ENCODE data around the gene CASP10.

CASP10 gene

DNA sequence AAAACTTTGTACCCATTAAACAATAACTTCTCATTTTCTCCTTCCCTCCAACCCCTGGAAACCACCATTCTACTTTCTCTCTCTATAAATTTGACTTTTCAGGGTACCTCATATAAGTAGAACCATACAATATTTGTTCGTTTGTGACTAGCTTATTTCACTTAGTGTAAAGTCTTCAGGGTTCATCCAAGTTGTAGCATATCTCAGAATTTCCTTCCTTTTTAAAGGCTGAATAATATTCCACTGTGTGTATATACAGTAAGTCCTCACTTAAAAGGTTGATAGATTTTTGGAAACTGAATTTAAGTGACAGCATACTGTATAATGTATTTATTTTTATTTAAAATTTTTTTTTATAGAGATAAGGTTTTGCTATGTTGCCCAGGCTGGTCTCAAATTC is 13.9 kb downstream of the CASP10 start:
- no peak for DNase-seq

DNA sequence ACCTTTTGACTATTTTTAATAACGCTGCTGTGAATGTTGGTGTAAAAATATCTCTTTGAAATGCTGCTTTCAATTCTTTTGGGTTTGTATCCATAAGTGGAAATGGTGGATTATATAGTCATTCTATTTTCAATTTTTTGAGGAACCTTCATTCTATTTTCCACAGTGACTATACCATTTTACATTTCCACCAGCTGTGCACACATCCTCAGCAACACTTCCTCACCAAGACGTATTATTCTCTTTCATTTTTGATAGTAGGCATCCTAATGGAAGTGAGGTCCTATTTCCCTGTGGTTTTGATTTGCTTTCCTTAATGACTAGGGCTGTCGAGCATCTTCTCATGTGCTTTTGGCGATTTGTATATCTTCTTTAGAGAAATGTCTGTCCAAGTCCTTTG is 14.8 kb downstream of the CASP10 start:
- no peak for DNase-seq

DNA sequence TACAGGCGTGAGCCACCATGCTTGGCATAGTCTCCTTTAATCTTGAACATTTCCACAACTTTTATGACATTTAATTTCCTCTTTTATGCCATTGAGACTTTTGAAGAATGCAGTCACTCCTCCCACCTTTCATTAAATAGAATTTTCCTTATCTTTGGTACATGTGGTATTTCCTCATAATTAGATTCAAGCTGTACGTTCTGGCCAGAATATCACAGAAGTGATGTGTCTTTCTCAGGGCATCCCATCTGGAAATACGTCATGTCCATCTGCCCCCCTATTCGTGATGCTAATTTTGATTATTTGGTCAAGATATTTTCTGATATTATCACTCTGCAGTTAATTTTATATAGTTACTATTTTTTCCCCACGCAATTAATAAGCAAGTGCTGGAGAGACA is 16.9 kb downstream of the CASP10 start:
- DNase-seq: no peak

DNA sequence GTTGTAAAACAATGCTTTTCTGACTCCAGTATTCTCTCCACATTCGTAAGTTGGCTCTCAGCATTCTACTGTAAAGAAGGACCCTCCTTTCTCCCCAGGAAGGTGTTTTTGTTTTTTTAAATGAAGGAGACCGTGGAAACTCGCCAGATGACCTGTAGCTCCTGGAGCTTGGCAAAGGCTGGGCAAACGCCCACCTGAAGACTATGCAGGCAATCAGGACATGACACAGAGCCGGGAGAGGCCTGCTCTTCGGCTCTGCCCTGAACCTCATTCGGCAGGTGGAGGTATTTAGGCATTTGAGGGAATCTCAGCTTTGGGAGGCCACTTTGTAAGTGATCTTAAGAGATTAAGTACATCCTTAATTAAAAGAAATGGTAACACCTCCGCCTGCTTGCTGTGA is 17.4 kb downstream of the CASP10 start:
- DNase-seq: no peak

GRCh38 chr2:201201371-201201770 is 18.4 kb downstream of the CASP10 start:
- DNase-seq: no peak

- no peak for DNase-seq
Measured at GRCh38 chr2:201203916-201204654, 21.1 kb downstream of the CASP10 start.

GRCh38 chr2:201204655-201205514 is 21.9 kb downstream of the CASP10 start:
- DNase-seq: no peak

GRCh38 chr2:201205515-201205849 is 22.5 kb downstream of the CASP10 start:
- no peak for DNase-seq

DNA sequence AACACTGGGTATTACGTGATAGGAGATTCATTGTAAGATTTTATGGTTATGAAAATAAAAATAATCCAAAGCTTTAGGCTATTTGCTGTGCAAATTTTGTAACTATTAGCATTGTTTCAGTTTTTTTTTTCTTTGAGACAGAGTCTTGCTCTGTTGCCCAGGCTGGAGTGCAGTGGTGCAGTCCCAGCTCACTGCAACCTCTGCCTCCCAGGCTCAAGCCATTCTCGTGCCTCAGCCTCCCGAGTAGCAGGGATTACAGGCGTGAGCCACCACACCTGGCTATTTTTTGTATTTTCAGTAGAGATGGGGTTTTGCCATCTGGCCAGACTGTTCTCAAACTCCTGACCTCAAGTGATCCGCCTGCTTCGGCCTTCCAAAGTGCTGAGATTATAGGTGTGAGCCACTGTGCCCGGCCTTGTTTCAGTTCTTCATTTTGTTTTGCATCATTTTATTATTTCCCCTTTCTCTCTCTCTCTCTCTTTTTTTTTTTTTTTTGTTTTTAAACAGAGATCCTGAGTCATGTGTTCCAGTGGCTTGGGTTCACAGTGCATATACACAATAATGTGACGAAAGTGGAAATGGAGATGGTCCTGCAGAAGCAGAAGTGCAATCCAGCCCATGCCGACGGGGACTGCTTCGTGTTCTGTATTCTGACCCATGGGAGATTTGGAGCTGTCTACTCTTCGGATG is 25.8 kb downstream of the CASP10 start:
- DNase-seq: peak; percentile 93

GRCh38 chr2:201215963-201216362 is 33.0 kb downstream of the CASP10 start:
- no peak for DNase-seq

DNA sequence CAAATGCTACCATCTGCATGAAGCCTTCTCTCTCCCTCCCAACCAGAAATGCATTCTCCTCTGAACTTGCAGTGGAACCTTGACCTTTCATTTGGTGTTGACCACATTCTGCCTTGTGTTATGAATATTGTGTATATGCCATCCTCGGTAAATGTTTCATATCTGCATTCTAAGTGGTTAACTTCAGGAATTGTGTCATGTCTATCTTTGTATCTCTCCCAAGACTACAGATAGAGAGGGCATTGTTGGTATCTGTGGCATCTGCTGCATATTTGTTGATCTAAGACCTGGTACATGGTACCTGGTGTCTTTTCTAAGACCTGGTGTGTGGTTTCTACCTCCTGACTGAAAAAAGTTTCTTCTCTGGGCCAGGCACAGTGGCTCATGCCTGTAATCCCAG is 34.0 kb downstream of the CASP10 start:
- DNase-seq: no peak

DNA sequence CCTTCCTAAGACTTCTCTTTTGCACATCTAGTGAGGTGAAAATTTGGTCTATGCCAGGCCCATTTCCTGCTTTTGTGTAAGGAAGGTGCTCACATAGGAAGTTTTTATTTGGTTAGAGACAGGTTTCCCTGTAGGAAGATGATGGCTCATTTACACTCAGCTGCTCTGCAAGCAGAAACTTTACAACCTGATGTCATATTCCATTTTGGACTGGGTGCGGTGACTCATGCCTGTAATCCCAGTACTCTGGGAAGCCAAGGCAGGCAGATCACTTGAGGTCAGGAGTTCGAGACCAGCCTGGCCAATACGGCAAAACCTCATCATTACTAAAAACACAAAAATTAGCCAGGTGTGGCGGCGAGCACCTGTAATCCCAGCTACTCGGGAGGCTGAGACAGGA is 35.8 kb downstream of the CASP10 start:
- peak; percentile 36 for DNase-seq

- no peak for DNase-seq
Measured at GRCh38 chr2:201219328-201220096, 36.6 kb downstream of the CASP10 start.

DNA sequence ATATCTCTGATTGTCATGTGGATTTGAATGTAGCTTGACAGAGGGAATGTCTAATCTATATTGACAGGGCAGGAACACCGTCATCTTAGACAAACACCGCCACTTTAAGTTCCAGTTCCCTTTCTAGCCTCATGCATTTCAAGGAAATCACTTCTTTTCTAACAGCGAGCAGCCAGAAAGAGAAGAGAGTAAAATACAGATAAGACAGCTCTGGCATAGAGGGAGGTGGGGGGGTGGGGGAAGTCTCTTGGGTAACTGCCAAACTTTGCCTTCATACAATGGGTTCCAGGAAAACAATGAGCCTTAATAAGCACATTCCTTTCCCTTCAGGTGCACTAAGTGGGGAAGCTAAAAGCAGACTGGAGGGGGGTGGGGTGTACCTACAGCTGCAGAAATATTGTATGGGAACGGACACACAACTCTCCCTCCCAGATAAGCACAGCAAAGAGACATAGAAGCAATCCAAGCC is 37.2 kb downstream of the CASP10 start:
- DNase-seq: peak; percentile 46

- no peak for DNase-seq
Measured at GRCh38 chr2:201223089-201224073, 40.4 kb downstream of the CASP10 start.

DNA sequence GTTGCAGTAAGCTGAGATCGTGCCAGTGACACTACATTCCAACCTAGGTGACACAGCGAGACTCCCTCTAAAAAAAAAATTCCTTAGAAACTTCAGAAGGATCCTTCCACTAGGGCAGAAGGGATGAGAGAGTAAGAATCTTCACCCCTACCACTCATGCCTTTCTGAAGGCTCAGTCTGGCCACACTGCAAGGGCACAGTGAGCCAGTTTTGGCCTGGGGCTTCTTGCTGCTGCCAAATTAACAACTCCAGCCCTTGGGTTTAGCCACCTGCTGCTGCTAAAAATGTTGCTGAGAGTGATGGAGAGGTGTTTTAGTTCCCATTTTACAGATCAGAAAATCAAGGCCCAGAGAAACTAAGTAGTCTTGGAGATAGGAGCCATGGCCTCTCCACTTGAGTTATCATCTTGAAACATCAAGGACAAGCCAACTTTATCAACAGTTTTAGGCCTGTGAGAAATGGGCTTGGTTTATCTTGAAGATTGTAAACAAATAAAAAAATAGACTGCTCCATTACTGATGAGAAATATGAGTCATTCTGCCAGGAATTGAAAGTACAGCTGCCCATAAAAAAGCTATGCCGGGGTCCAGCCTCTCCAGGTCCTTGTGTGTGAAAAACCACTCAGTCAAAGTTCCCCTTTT is 45.5 kb downstream of the CASP10 start:
- DNase-seq: peak; percentile 77

DNA sequence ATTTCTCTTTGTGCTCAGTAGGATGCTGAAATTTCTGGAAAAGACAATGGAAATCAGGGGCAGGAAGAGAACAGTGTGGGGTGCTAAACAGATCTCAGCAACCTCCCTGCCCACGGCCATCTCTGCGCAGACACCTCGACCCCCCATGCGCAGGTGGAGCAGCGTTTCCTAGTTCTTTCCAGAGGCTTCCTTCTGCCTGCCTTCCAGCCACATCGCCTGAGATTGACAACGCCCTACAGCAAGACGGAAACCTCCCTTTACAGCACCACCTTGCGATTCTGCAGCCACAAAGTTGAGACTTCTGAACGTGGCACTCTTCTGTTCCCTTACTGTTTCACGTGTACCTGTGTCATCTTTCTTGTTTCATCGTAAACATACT is 46.0 kb downstream of the CASP10 start:
- DNase-seq: no peak

DNA sequence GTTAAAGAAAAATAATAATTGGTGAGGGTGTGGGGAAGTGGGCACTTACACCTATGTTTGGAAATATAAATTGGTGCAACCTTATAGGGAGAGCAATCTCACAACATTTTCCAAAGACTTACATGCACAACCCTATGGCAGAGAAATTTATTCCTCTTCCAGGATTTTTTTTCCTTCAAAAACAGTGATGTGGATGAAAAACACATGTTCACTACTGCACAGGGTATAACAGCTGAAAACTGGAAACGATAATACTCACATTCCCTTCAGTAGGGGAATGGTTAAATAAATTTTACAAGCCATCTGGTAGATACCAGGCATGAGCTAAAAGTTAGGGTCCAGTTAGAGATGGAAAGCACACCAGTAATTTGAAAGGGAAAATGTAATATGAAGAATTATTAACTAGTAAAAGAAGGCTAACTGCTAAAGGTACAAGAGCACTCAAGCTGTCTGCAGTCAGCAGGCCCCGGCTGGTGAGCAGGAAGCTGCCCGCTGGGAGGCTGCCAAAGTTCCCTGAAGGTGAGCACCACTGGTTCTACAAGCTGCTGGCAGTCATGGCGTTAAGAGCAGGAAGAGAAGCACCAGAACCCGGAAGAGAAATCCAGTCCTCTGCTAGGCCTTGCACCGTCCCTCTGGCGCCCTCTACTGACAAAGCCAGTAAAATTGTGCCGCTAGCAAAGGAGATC is 49.0 kb downstream of the CASP10 start:
- peak; percentile 97 for DNase-seq

DNA sequence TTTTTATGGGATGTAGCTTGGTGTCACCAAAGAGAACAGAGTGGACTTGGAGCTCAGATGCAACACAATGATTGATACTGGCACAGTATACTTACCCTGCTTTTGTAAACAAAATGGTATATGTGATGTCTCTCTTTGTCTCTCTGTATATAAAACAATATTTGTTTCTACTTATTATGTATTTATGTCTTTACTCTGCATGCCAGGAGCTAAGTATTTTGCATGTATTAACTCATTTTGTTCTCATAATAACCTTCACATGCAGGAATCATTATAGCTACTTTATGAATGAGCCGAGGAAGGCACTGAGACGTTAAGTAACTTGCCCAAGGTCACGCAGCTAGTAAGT is 49.5 kb downstream of the CASP10 start:
- DNase-seq: no peak

DNA sequence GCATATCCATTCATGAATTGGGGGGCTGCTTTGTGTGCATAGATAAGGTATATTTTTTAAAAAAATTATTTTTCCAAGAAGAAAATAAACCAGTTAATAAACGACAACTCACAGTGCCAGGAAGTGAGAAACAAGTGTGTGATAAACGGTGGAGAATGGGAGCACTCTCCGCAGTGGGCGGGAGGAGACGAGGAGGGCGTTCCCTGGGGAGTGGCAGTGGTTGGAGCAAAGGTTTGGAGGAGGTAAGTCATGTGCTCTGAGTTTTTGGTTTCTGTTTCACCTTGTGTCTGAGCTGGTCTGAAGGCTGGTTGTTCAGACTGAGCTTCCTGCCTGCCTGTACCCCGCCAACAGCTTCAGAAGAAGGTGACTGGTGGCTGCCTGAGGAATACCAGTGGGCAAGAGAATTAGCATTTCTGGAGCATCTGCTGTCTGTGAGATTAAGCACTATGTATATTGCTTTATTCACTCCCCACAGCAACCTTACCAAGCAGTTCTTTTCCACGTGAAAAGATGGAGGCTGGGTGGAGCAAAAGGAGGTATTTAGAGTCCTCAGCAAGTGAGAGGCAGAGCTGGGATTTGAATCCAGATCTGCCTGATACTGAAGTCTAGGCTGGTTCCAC is 50.4 kb downstream of the CASP10 start:
- DNase-seq: peak; percentile 94
